ENCODE data around the gene PRUNE2.

PRUNE2 gene

DNA sequence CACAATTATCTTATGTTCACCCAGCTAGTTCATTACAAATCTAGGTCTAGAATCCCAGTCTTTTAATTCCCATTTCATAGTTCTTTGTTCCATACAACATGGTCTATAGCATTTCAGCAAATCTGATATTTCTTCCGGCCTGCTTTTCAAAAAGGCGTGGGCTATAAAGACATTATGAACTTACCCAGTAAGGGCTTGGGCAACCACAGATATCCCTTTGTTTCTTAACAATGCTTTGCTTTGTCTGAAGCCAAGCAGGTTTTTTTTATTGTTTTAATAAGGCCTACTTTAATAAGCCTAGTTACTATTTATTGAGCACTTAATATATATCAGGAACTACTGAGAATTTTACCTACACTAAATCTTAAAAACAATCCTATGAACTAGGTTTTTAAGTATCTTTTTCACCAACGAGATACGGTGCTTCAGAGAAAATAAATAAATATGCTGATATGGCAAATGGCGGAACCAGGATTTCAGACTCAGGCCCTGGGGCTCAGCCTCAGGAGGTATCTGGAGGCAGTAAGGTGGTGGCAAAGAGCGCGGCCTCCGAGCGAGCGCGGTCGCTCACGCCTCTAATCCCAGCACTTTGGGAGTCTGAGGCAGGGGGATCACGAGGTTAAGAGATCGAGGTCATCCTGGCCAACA lies 112.0 kb downstream of the PRUNE2 start:
- ChIA-PET CTCF (interaction anchor here (1.9 kb wide), 1 partner anchor 16 kb away, joined by 7 read pairs; no protein-coding TSS in a partner anchor), POLR2A (no interaction called here)
- TF ChIP-seq, protein P1, sequence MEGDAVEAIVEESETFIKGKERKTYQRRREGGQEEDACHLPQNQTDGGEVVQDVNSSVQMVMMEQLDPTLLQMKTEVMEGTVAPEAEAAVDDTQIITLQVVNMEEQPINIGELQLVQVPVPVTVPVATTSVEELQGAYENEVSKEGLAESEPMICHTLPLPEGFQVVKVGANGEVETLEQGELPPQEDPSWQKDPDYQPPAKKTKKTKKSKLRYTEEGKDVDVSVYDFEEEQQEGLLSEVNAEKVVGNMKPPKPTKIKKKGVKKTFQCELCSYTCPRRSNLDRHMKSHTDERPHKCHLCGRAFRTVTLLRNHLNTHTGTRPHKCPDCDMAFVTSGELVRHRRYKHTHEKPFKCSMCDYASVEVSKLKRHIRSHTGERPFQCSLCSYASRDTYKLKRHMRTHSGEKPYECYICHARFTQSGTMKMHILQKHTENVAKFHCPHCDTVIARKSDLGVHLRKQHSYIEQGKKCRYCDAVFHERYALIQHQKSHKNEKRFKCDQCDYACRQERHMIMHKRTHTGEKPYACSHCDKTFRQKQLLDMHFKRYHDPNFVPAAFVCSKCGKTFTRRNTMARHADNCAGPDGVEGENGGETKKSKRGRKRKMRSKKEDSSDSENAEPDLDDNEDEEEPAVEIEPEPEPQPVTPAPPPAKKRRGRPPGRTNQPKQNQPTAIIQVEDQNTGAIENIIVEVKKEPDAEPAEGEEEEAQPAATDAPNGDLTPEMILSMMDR (IDR thresholded peaks at IDR 0.05; ENCODE audit: insufficient read depth, low read length, missing control alignments) = no peak
- no peak overlapping the region for H3K4me3 ChIP-seq (ENCODE audit: low read depth, low read length)
- no peak for DNase-seq (ENCODE audit: low read depth, low spot score)

DNA sequence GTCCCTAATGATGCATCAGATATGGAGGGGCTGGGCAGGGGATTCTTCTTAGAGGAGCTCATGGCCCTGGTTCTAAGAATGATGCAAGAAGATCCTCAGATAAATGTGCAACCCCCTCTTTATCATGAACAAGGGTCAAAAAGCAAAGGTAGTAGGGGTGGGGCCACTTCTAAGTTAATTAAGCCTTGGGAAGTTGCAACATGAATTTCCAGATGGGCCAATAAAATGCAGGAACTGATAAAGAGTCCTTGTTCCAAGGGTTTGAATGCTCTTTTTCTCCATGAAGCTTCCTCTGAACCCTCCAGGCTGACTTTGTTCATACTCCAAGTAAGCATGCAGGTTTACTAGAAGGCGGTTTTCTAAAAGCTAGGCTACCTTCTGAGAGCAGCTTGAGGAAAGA lies 116.1 kb downstream of the PRUNE2 start:
- TF ChIP-seq, protein P1 (IDR thresholded peaks at IDR 0.05; ENCODE audit: insufficient read depth, low read length, missing control alignments) = no peak
- no peak for DNase-seq (ENCODE audit: low read depth, low spot score)
- H3K4me3 ChIP-seq (ENCODE audit: low read depth, low read length) = no peak overlapping the region
- ChIA-PET POLR2A (no interaction called here), CTCF (interaction anchor here (0.9 to 1.1 kb wide), 2 partner anchors 20 to 207 kb away, joined by 3 read pairs; no protein-coding TSS in a partner anchor)

DNA sequence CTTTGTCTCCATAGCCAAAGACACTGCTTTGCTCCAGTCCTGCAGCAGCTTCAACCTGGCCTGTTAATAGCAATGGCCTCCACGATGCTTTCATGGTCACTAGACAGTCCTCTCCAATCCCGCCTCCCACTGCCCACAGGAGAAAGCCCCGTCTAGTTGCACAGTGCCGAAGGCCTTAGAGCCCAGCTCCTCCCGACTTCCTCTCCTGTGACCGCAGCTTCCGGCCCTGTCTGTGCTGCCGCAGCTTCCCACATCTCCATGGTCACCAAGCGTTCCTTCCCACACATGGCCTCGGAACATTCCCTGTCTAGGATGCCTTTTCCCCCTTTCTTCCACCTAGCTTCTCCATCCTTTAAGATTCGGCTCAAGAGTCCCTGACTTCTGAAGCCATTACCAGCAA lies 118.2 kb downstream of the PRUNE2 start:
- POLR2A ChIA-PET = no interaction called here

DNA sequence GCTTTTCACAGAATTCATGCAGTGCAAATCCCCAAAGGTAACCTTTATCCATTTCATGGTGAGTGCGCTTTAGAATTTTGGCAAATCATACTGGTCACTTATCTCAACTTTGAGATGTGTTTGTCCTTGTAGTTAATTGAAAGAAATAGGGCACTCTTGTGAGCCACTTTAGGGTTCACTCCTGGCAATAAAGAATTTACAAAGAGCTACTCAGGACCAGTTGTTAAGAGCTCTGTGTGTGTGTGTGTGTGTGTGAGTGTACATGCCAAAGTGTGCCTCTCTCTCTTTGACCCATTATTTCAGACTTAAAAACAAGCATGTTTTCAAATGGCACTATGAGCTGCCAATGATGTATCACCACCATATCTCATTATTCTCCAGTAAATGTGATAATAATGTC lies 120.4 kb downstream of the PRUNE2 start:
- ChIA-PET POLR2A (no interaction called here), CTCF (interaction anchor here (0.9 to 2.8 kb wide), 4 partner anchors 25 to 228 kb away, joined by 3 to 9 read pairs (median 3); no protein-coding TSS in a partner anchor)
- H3K4me3 ChIP-seq (ENCODE audit: low read depth, low read length) = no peak overlapping the region
- DNase-seq (ENCODE audit: low read depth, low spot score) = no peak
- TF ChIP-seq, protein P1 (IDR thresholded peaks at IDR 0.05; ENCODE audit: insufficient read depth, low read length, missing control alignments) = no peak

More for the DNA sequence above, 118.2 kb downstream of the PRUNE2 start:
- no peak overlapping the region for H3K4me3 ChIP-seq (ENCODE audit: low read depth, low read length)
- CTCF ChIA-PET = interaction anchor here (1.9 kb wide), 1 partner anchor 209 kb away, joined by 4 read pairs; no protein-coding TSS in a partner anchor
- TF ChIP-seq, protein P1 (IDR thresholded peaks at IDR 0.05; ENCODE audit: insufficient read depth, low read length, missing control alignments) = no peak
- DNase-seq (ENCODE audit: low read depth, low spot score) = no peak

DNA sequence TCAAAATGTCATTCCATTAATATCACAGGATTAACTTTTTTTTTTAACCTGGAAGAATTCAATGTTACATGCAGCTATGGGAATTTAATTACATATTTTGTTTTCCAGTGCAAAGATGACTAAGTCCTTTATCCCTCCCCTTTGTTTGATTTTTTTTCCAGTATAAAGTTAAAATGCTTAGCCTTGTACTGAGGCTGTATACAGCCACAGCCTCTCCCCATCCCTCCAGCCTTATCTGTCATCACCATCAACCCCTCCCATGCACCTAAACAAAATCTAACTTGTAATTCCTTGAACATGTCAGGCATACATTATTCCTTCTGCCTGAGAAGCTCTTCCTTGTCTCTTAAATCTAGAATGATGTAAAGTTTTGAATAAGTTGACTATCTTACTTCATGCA lies 121.0 kb downstream of the PRUNE2 start:
- TF ChIP-seq, protein P1 (IDR thresholded peaks at IDR 0.05; ENCODE audit: insufficient read depth, low read length, missing control alignments) = no peak
- POLR2A ChIA-PET = no interaction called here
- CTCF ChIA-PET = interaction anchor here (0.9 to 2.8 kb wide), 3 partner anchors 25 to 211 kb away, joined by 3 to 9 read pairs (median 3); no protein-coding TSS in a partner anchor
- H3K4me3 ChIP-seq (ENCODE audit: low read depth, low read length) = no peak overlapping the region
- DNase-seq (ENCODE audit: low read depth, low spot score) = no peak

DNA sequence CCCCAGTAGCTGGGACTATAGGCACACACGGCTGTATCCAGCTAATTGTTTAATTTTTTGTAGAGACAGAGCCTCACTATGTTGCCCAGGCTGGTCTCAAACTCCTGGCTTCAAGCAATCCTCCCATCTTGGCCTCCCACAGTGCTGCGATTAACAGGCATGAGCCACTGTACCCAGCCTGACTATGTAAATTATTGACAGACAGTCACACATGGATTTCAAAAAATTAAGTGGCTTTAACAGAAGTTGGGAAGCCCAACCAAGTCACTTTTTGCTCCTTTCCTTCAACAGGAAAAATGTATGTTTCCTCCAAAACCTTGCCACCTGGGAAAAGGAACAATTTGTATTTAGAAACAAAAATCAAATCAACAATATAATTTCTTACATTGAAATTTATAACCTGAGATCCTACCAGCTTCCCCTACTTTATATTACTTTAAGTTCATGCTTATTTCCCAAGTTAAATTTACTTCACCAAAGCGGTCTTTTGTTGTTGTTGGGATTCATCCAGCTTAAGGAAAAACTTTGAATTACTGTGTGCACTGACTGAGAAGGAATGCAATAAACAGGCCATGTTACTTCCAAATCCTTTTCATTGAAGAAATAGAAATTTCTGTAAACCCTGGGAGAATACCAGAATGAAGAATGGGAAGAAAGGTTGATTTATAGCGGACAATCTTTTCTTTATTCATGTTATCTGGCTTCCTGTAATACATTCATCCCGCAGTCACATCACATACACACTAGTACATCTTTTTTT lies 133.0 kb downstream of the PRUNE2 start:
- ChIA-PET CTCF (interaction anchor here (1.1 to 1.2 kb wide), 2 partner anchors 15 to 223 kb away, joined by 3 to 4 read pairs; no protein-coding TSS in a partner anchor), POLR2A (no interaction called here)
- H3K4me3 ChIP-seq (ENCODE audit: low read depth, low read length) = no peak overlapping the region
- DNase-seq (ENCODE audit: low read depth, low spot score) = peak; percentile 23
- TF ChIP-seq, protein P1 (IDR thresholded peaks at IDR 0.05; ENCODE audit: insufficient read depth, low read length, missing control alignments) = no peak

Data from AG04449 (cell line).